Erythroblast (primary cell): Measurements from ENCODE around the gene MS4A6E.
"Not testable (repeated sequence)": the region's sequence is repeated elsewhere in the genome, so short reads cannot be mapped to it uniquely, and the experiment has no call there.

Source experiments
- DNase-seq, 2 experiments: peaks; one replicate each; lab custom pipeline; 2025; lab: John Stamatoyannopoulos, UW
- GATA1 ChIP-seq: IDR thresholded peaks from 2 replicates; pipeline ENCODE4 v1.6.1; 2011; ENCODE audit warnings: low read depth, mild to moderate bottlenecking, control low read depth, low read length, moderate library complexity
- POLR2A ChIP-seq: IDR thresholded peaks from 2 replicates; pipeline ENCODE4 v1.6.1; 2011; ENCODE audit warnings: mild to moderate bottlenecking, low read length

MS4A6E gene

GRCh38 chr11:60326955-60327354 lies at the start of gene MS4A6E:
MS4A6E (plus strand) TSS chr11:60327255; CDS start chr11:60334896, 7,641 bp downstream.
- DNase-seq, result no peak
- TF ChIP-seq POLR2A (no peak), GATA1 (no peak)

GRCh38 chr11:60280412-60280811 lies 46.6 kb upstream of the MS4A6E start, which contains the start of gene MS4A4A:
MS4A4A (plus strand) TSS chr11:60280666; CDS start chr11:60280676, 10 bp downstream.
- TF ChIP-seq POLR2A (no peak), GATA1 (no peak)
- DNase-seq, result no peak

- TF ChIP-seq POLR2A, result no peak
- TF ChIP-seq GATA1, result no peak
Measured at GRCh38 chr11:60281485-60281884, 45.6 kb upstream of the MS4A6E start.

GRCh38 chr11:60282286-60282685 lies 44.8 kb upstream of the MS4A6E start:
- TF ChIP-seq POLR2A (no peak), GATA1 (no peak)
- no peak for DNase-seq

More at GRCh38 chr11:60281485-60281884, 45.6 kb upstream of the MS4A6E start:
- DNase-seq, result no peak

GRCh38 chr11:60285411-60286126 lies 41.5 kb upstream of the MS4A6E start:
- not testable (repeated sequence) for DNase-seq

GRCh38 chr11:60288531-60288930 lies 38.5 kb upstream of the MS4A6E start:
- TF ChIP-seq GATA1, result no peak
- TF ChIP-seq POLR2A, result no peak
- DNase-seq, result no peak

- no peak for DNase-seq
- TF ChIP-seq GATA1 (no peak), POLR2A (no peak)
Measured at GRCh38 chr11:60292145-60292544, 34.9 kb upstream of the MS4A6E start.

- DNase-seq, result no peak
- TF ChIP-seq POLR2A (no peak), GATA1 (no peak)
Measured at GRCh38 chr11:60301178-60301577, 25.9 kb upstream of the MS4A6E start.

- not testable (repeated sequence) for DNase-seq
Measured at GRCh38 chr11:60301884-60302283, 25.2 kb upstream of the MS4A6E start.

GRCh38 chr11:60303661-60304060 lies 23.4 kb upstream of the MS4A6E start:
- DNase-seq, result no peak
- TF ChIP-seq GATA1 (no peak), POLR2A (no peak)

- TF ChIP-seq GATA1, result no peak
- no peak for DNase-seq
Measured at GRCh38 chr11:60305906-60306619, 21.0 kb upstream of the MS4A6E start.

- TF ChIP-seq POLR2A, result no peak
- TF ChIP-seq GATA1, result no peak
- DNase-seq, result no peak
Measured at GRCh38 chr11:60307507-60308195, 19.4 kb upstream of the MS4A6E start.

- no peak for TF ChIP-seq GATA1
- no peak for TF ChIP-seq POLR2A
- DNase-seq, result no peak
Measured at GRCh38 chr11:60310407-60310998, 16.6 kb upstream of the MS4A6E start.
